Upper lobe of right lung (tissue), 1 donor: ENCODE results near the gene ADGRL1. TPM values are rescaled to one million over a fixed set of nuclear protein-coding genes. Genes with fewer than 3 reads are reported as not detected.

Experiments used
- ATAC-seq: fragments of 200-7000 bp; cut with Tn5 transposase; one replicate; pipeline ENCODE4 v1.9.1; 2020; ENCODE audit warnings: mild to moderate bottlenecking, moderate library complexity
- DNase-seq: peaks from one replicate; pipeline ENCODE4 v3.0.0-alpha.2; 2020
- H3K27ac ChIP-seq: fragments of 200-600 bp; one replicate; pipeline ENCODE4 v1.8.0; 2022
- H3K27me3 ChIP-seq: fragments of 200-600 bp; one replicate; pipeline ENCODE4 v1.8.0; 2022; ENCODE audit warnings: mild to moderate bottlenecking
- H3K36me3 ChIP-seq: fragments of 200-600 bp; one replicate; pipeline ENCODE4 v1.8.0; 2022
- H3K4me1 ChIP-seq: fragments of 200-600 bp; one replicate; pipeline ENCODE4 v1.8.0; 2022
- H3K4me3 ChIP-seq: fragments of 200-600 bp; one replicate; pipeline ENCODE4 v1.8.0; 2022; ENCODE audit warnings: mild to moderate bottlenecking
- H3K9me3 ChIP-seq: fragments of 200-600 bp; one replicate; pipeline ENCODE4 v1.8.0; 2022
- CTCF ChIP-seq: fragments of 200-600 bp; IDR thresholded peaks from one replicate; pipeline ENCODE4 v1.8.0; 2022; ENCODE audit warnings: antibody characterized with exemption
- intact Hi-C: fragments of 100-400 bp; cut with DNase I; formaldehyde crosslinking; loops from one replicate; pipeline ENCODE4 v1.11.0; 2022
- total RNA-seq: library from RNA; stranded (reverse); fragmentation: NEBNext Ultra II Directional; extraction: Animal tissue kit (Norgen Biotek cat#: 25700); gene quantifications from one replicate; pipeline ENCODE4 v1.2.1, GENCODE V29; 2021
- donor health status: DM: no; HTN: yes; CAD: no; lungs with severe emphysema.

The ADGRL1 gene
- total RNA-seq, 1 donor from 2014 or later, result 26.3 TPM

GRCh38 chr19:14177496-14178074 lies 28.4 kb downstream of the ADGRL1 start:
- H3K4me1 ChIP-seq, result no peaks in the 10 kb centered on the region
- H3K9me3 ChIP-seq, result no peaks in the 10 kb centered on the region
- ATAC-seq (no peak), DNase-seq (no peak)
- intact Hi-C loops, result no loop called here
- no peak overlapping the region for H3K27ac ChIP-seq
- H3K27me3 ChIP-seq, result no peaks in the 10 kb centered on the region
- no peak overlapping the region for H3K4me3 ChIP-seq
- TF ChIP-seq CTCF, result no peak
- no peaks in the 10 kb centered on the region for H3K36me3 ChIP-seq

- Histone ChIP-seq H3K4me1 (no peaks in the 10 kb centered on the region), H3K27ac (no peak overlapping the region), H3K27me3 (no peaks in the 10 kb centered on the region), H3K4me3 (no peak overlapping the region), H3K9me3 (no peaks in the 10 kb centered on the region), H3K36me3 (peaks cover 3% of the 10 kb centered on the region)
- ATAC-seq, result no peak
- TF ChIP-seq CTCF, result no peak
- intact Hi-C loops, result no loop called here
- DNase-seq, result no peak
Observed at GRCh38 chr19:14175351-14175792, 30.6 kb downstream of the ADGRL1 start.

GRCh38 chr19:14174883-14175282 lies 31.1 kb downstream of the ADGRL1 start:
- no peak for TF ChIP-seq CTCF
- no peak for ATAC-seq
- peaks cover 5% of the 10 kb centered on the region for H3K36me3 ChIP-seq

GRCh38 chr19:14168993-14169392 lies 37.0 kb downstream of the ADGRL1 start:
- no peak for DNase-seq
- TF ChIP-seq CTCF, result no peak
- ATAC-seq, result no peak
- no peak overlapping the region for H3K27ac ChIP-seq
- H3K27me3 ChIP-seq, result no peaks in the 10 kb centered on the region
- H3K36me3 ChIP-seq, result peaks cover 5% of the 10 kb centered on the region
- intact Hi-C loops, result no loop called here
- no peaks in the 10 kb centered on the region for H3K9me3 ChIP-seq
- no peak overlapping the region for H3K4me3 ChIP-seq
- H3K4me1 ChIP-seq, result peaks cover 18% of the 10 kb centered on the region

More at GRCh38 chr19:14174883-14175282, 31.1 kb downstream of the ADGRL1 start:
- no peak overlapping the region for H3K4me3 ChIP-seq
- H3K27ac ChIP-seq, result no peak overlapping the region
- H3K9me3 ChIP-seq, result no peaks in the 10 kb centered on the region
- intact Hi-C loops, result no loop called here
- DNase-seq, result no peak
- no peaks in the 10 kb centered on the region for H3K4me1 ChIP-seq
- no peaks in the 10 kb centered on the region for H3K27me3 ChIP-seq

GRCh38 chr19:14168259-14168972 lies 37.6 kb downstream of the ADGRL1 start:
- DNase-seq (no peak), ATAC-seq (no peak)
- Histone ChIP-seq H3K9me3 (no peaks in the 10 kb centered on the region), H3K4me3 (no peak overlapping the region), H3K36me3 (peaks cover 5% of the 10 kb centered on the region), H3K4me1 (peaks cover 18% of the 10 kb centered on the region), H3K27me3 (no peaks in the 10 kb centered on the region), H3K27ac (no peak overlapping the region)
- no peak for TF ChIP-seq CTCF
- intact Hi-C loops, result no loop called here
